Uterus (tissue), 2 donors: ENCODE data around the gene EFNA3.
A peak's percentile ranks its signal among the peaks of the same experiment; 100 is the strongest.

Source experiments
- POLR2A ChIP-seq, 2 donors: fragments of 450-650 bp; IDR thresholded peaks; one replicate each; pipeline ENCODE4 v1.6.1; 2016; ENCODE audit warnings: antibody characterized with exemption in 2 of 2, mild to moderate bottlenecking in 1 of 2, moderate library complexity in 1 of 2
- TF ChIP-seq, protein P1 (sequence below), 4 experiments: fragments of 200-600 bp in 2 of 4; fragments of 450-650 bp in 2 of 4; sonication (generic) in 2 of 4; IDR thresholded peaks; one replicate each; pipeline ENCODE4 v1.5.1; 2016 to 2019; ENCODE audit warnings: antibody characterized with exemption in 4 of 4, mild to moderate bottlenecking in 2 of 4, moderate library complexity in 1 of 4

DNA sequence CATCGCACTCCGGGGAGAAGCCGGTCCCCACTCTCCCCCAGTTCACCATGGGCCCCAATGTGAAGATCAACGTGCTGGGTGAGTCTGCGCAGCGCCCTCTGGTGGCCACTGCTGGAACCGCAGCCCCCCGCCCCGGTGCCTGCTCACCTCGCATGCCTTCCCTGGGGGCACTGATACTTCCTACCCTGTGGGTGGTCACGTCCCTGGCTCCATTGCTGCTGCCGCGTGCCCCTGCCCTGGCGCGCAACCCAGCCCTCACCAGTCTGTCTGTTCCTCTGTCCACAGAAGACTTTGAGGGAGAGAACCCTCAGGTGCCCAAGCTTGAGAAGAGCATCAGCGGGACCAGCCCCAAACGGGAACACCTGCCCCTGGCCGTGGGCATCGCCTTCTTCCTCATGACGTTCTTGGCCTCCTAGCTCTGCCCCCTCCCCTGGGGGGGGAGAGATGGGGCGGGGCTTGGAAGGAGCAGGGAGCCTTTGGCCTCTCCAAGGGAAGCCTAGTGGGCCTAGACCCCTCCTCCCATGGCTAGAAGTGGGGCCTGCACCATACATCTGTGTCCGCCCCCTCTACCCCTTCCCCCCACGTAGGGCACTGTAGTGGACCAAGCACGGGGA is 7.6 kb downstream of the EFNA3 start:
- TF ChIP-seq, protein P1, sequence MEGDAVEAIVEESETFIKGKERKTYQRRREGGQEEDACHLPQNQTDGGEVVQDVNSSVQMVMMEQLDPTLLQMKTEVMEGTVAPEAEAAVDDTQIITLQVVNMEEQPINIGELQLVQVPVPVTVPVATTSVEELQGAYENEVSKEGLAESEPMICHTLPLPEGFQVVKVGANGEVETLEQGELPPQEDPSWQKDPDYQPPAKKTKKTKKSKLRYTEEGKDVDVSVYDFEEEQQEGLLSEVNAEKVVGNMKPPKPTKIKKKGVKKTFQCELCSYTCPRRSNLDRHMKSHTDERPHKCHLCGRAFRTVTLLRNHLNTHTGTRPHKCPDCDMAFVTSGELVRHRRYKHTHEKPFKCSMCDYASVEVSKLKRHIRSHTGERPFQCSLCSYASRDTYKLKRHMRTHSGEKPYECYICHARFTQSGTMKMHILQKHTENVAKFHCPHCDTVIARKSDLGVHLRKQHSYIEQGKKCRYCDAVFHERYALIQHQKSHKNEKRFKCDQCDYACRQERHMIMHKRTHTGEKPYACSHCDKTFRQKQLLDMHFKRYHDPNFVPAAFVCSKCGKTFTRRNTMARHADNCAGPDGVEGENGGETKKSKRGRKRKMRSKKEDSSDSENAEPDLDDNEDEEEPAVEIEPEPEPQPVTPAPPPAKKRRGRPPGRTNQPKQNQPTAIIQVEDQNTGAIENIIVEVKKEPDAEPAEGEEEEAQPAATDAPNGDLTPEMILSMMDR (IDR thresholded peaks at IDR 0.05), result peak; percentile 88 to 100 (median 94)
- no peak for TF ChIP-seq POLR2A (IDR thresholded peaks at IDR 0.05)
